HG03097 (cell line): ENCODE results near the gene PGLYRP1.

Experiments used
- ATAC-seq: cut with Tn5 transposase; IDR thresholded peaks from one replicate; pipeline ENCODE4 v1.9.1; 2021; ENCODE audit not compliant: unreplicated experiment, low FRiP score

Gene PGLYRP1

DNA sequence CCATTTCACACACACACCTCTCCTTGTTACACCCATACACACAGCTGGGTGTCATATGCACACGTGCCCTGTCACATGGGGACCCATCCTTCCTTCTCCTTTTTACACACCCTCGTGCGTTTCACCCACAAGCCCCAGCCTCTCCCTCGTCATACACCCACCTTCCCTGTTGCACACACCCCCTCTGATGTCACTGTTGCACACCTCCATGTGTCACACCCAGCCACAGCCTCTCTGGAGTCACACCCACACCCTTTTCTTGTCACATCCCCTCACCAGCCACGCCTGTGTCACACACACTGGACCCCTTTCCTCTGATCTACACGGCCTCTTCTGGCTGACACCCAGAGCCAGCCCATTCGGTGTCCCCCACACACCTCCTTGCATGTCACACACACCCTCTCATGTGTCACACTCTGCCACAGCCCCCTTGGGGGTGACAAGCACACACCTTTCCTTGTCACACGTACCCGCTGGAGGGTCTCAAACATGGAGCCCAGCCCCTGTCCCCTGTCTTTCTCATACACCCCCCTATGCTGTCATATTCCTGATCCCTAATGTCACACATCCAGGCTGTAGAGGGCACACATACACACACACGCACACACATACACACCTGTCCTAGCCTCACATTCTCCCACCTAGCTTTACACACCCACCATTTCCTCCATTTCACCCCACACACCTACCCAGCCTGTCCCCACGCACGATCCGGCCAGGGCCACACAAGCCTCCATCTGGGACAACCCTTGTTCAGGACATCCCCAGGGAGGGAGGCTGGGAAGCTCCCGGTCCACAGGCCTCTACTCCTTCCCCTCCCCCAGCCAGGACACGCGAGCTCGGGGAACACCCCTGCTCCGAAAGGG lies 50.5 kb downstream of the PGLYRP1 start:
- ATAC-seq: no peak

DNA sequence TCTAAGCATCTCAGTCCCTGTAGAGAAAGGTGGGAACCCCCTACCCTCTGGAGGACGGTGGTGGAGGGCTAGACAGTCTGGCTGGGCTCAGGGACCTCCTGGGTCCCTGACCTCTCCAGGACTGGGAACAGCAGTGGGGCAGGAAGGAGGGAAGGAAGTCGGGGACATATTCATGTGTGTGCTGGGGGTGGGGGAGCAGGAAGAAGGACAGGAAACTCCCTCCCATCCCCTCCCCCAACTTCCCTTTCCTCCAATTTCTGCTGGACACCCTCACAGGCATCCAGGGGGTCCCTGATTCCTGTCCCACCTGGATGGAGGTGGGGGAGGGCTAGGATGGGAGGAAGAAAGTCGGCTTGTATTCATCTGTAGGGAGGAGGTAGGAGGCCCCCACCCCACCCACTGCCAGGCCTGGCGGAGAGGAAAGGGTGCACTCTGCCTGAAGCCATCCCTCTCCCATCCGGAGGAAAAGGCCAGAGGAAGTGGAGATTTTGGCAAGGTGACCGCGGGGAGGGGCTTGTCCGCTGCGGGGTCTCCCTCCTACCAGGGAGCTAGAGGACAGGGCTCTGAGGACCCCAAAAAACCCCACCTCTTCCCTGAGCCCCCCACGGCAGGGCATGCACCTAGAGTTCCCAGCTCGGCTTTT lies 51.5 kb downstream of the PGLYRP1 start:
- no peak for ATAC-seq

DNA sequence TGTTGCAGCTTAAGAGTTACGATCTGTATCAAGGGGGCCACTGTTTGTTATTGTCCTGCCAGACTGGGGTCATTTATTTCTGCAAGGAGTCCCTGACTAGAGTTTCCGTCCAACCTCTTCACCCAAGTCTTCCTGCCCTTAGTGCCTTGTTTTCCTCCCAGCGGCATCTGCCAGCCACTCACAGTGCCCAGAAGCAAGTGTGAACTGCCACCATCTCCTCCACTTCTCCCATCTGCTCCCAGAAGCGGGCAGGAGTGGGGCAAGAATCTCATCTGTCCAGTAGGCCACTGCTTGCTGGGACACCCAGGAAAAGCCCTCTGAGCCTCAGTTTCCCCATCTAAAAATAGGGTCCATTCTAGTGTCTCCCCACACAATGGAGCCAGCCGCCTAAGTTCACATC lies 53.2 kb downstream of the PGLYRP1 start:
- ATAC-seq: no peak
